Measurements from ENCODE around the gene GRK3. TPM values are rescaled to one million over a fixed set of nuclear protein-coding genes. Genes with fewer than 3 reads are reported as not detected.

GRK3 gene
- total and polyA plus RNA-seq, 10 of the 15 experiments (the other 5 are each of a cell fraction or from before 2014, with no cell fraction given) = 3.1 to 35.1 (median 14.7) TPM

DNA sequence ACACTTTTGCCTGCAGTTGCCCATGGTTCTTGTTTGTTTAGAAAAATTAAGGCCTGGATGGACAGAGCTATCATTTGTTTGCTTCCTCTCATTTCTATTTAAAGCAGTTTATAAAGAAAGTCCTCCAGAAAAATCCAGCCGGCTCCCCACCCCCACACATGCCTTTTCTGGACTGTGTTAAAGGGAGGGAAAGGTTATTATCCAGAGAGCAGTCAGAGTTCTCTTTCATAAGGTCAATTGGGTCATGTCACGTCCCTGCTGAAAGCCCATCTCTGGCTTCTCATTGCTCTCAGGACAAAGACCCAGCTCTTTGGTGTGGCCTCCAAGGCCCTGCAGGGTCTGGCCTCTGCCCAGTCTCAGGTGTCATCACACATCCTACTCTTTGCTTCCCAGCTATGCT lies 9.8 kb upstream of the GRK3 start:
- ATAC-seq (no peak), FAIRE-seq (no peak), DNase-seq (ENCODE audit: low read depth, low spot score) (no peak)
- intact Hi-C loops (cut with micrococcal nuclease; ENCODE audit: unreplicated experiment) = no loop called here
- H3K9me3 ChIP-seq (replicated peaks; ENCODE audit: control insufficient read depth, insufficient read depth, low read length) = no peaks in the 10 kb centered on the region
- no TSS peak for BruUV-seq (replicated peaks)
- H3K4me2 ChIP-seq (ENCODE audit: control insufficient read depth, insufficient read depth) = no peak overlapping the region
- CTCF ChIA-PET = interaction anchor here (1.0 to 3.2 kb wide), 5 partner anchors 9 to 148 kb away, joined by 3 to 19 read pairs (median 4); partner anchors contain the start of gene GRK3
- H3K36me3 ChIP-seq (ENCODE audit: control insufficient read depth in 2 of 2, insufficient read depth in 2 of 2, low read length in 1 of 2) = no peaks in the 10 kb centered on the region
- no peaks in the 10 kb centered on the region for H3K79me2 ChIP-seq (ENCODE audit: control insufficient read depth, insufficient read depth, low read length)
- H4K20me1 ChIP-seq (ENCODE audit: control insufficient read depth, insufficient read depth) = no peaks in the 10 kb centered on the region
- in situ Hi-C loops (cut with MboI) = loop anchor here (5.0 kb wide), 1 partner anchor 218 kb away; no protein-coding TSS in a partner anchor
- H3K4me1 ChIP-seq (ENCODE audit: control insufficient read depth, insufficient read depth, low read length) = peaks cover 3% of the 10 kb centered on the region; the same call in 1 of the 2 replicates
- SMC1A ChIA-PET (ENCODE audit: uncharacterized antibody, unreplicated experiment) = interaction anchor here (0.7 to 4.7 kb wide), 4 partner anchors 9 to 13 kb away, joined by 3 to 31 read pairs (median 4); no protein-coding TSS in a partner anchor
- H2AFZ ChIP-seq (ENCODE audit: control insufficient read depth, low read depth, low read length) = no peak overlapping the region
- no peak overlapping the region for H3K9ac ChIP-seq (ENCODE audit: control insufficient read depth, insufficient read depth, low read length)
- H3K4me3 ChIP-seq = no peak overlapping the region
- RAD21 ChIA-PET (ENCODE audit: unreplicated experiment) = interaction anchor here (0.8 to 3.0 kb wide), 2 partner anchors 11 to 14 kb away, joined by 3 to 18 read pairs; no protein-coding TSS in a partner anchor
- no peak overlapping the region for H3K27ac ChIP-seq (ENCODE audit: control insufficient read depth, insufficient read depth)
- WGBS (ENCODE audit: insufficient coverage, insufficient replicate concordance, low lambda C conversion rate, missing lambda C conversion rate) = 27% methylated on average over 2 of the region's 2 CpGs
- TF ChIP-seq SMC3 (IDR thresholded peaks at IDR 0.05; ENCODE audit: borderline replicate concordance, low read length) (no peak), PML (IDR thresholded peaks at IDR 0.05; ENCODE audit: low read length) (no peak), IRF4 (IDR thresholded peaks at IDR 0.05; ENCODE audit: low read depth, low read length) (no peak), CREM (IDR thresholded peaks at IDR 0.05; ENCODE audit: low read depth) (no peak), STAT1 (conservative IDR thresholded peaks at IDR 0.05) (no peak), CHD2 (IDR thresholded peaks at IDR 0.05; ENCODE audit: borderline replicate concordance, low read depth, low read length) (no peak), EZH2 (IDR thresholded peaks at IDR 0.05; ENCODE audit: borderline replicate concordance, control insufficient read depth, low read depth, low read length) (no peak), SMAD5 (IDR thresholded peaks at IDR 0.05; ENCODE audit: low read depth) (no peak), TCF3 (IDR thresholded peaks at IDR 0.05; ENCODE audit: borderline replicate concordance, insufficient read depth, low read depth, low read length) (no peak), NFIC (IDR thresholded peaks at IDR 0.05; ENCODE audit: low read depth, low read length) (no peak), ZSCAN29 (IDR thresholded peaks at IDR 0.05) (no peak), JUNB (IDR thresholded peaks at IDR 0.05) (no peak)
- TF ChIP-seq, protein P1, sequence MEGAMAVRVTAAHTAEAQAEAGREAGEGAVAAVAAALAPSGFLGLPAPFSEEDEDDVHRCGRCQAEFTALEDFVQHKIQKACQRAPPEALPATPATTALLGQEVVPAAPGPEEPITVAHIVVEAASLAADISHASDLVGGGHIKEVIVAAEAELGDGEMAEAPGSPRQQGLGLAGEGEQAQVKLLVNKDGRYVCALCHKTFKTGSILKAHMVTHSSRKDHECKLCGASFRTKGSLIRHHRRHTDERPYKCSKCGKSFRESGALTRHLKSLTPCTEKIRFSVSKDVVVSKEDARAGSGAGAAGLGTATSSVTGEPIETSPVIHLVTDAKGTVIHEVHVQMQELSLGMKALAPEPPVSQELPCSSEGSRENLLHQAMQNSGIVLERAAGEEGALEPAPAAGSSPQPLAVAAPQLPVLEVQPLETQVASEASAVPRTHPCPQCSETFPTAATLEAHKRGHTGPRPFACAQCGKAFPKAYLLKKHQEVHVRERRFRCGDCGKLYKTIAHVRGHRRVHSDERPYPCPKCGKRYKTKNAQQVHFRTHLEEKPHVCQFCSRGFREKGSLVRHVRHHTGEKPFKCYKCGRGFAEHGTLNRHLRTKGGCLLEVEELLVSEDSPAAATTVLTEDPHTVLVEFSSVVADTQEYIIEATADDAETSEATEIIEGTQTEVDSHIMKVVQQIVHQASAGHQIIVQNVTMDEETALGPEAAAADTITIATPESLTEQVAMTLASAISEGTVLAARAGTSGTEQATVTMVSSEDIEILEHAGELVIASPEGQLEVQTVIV (IDR thresholded peaks at IDR 0.05; ENCODE audit: borderline replicate concordance, partially characterized antibody) = no peak
- TF ChIP-seq, protein P2, sequence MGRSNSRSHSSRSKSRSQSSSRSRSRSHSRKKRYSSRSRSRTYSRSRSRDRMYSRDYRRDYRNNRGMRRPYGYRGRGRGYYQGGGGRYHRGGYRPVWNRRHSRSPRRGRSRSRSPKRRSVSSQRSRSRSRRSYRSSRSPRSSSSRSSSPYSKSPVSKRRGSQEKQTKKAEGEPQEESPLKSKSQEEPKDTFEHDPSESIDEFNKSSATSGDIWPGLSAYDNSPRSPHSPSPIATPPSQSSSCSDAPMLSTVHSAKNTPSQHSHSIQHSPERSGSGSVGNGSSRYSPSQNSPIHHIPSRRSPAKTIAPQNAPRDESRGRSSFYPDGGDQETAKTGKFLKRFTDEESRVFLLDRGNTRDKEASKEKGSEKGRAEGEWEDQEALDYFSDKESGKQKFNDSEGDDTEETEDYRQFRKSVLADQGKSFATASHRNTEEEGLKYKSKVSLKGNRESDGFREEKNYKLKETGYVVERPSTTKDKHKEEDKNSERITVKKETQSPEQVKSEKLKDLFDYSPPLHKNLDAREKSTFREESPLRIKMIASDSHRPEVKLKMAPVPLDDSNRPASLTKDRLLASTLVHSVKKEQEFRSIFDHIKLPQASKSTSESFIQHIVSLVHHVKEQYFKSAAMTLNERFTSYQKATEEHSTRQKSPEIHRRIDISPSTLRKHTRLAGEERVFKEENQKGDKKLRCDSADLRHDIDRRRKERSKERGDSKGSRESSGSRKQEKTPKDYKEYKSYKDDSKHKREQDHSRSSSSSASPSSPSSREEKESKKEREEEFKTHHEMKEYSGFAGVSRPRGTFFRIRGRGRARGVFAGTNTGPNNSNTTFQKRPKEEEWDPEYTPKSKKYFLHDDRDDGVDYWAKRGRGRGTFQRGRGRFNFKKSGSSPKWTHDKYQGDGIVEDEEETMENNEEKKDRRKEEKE (IDR thresholded peaks at IDR 0.05) = no peak
- TF ChIP-seq, protein P3, sequence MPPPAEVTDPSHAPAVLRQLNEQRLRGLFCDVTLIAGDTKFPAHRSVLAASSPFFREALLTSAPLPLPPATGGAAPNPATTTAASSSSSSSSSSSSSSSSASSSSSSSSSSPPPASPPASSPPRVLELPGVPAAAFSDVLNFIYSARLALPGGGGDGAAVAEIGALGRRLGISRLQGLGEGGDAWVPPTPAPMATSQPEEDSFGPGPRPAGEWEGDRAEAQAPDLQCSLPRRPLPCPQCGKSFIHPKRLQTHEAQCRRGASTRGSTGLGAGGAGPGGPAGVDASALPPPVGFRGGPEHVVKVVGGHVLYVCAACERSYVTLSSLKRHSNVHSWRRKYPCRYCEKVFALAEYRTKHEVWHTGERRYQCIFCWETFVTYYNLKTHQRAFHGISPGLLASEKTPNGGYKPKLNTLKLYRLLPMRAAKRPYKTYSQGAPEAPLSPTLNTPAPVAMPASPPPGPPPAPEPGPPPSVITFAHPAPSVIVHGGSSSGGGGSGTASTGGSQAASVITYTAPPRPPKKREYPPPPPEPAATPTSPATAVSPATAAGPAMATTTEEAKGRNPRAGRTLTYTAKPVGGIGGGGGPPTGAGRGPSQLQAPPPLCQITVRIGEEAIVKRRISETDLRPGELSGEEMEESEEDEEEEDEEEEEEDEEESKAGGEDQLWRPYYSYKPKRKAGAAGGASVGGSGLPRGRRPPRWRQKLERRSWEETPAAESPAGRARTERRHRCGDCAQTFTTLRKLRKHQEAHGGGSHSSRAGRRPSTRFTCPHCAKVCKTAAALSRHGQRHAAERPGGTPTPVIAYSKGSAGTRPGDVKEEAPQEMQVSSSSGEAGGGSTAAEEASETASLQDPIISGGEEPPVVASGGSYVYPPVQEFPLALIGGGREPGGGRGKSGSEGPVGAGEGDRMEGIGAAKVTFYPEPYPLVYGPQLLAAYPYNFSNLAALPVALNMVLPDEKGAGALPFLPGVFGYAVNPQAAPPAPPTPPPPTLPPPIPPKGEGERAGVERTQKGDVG (CRISPR knock-in tag; IDR thresholded peaks at IDR 0.05) = no peak
- no peaks in the 10 kb centered on the region for H3K27me3 ChIP-seq (replicated peaks in 1 of 2; ENCODE audit: control insufficient read depth in 2 of 2, insufficient read depth in 2 of 2, low read length in 1 of 2)
- POLR2A ChIA-PET = interaction anchor here (1.1 kb wide), 1 partner anchor 11 kb away, joined by 4 read pairs; no protein-coding TSS in a partner anchor

Measured in GM12878 (cell line).